Loucy (cell line): Measurements from ENCODE around the gene CRYZ.

Source experiments
- EZH2phosphoT487 ChIP-seq: fragments of 200-600 bp; IDR thresholded peaks from 2 replicates; pipeline ENCODE4 v1.6.1; 2018; ENCODE audit warnings: antibody characterized with exemption, mild to moderate bottlenecking, moderate library complexity, borderline replicate concordance
- TF ChIP-seq, protein P1 (sequence below): fragments of 200-600 bp; sonication (generic); conservative IDR thresholded peaks from 2 replicates; pipeline ENCODE4 v1.5.1; 2014; ENCODE audit warnings: mild to moderate bottlenecking, antibody characterized with exemption, low read length

- TF ChIP-seq, protein P1, sequence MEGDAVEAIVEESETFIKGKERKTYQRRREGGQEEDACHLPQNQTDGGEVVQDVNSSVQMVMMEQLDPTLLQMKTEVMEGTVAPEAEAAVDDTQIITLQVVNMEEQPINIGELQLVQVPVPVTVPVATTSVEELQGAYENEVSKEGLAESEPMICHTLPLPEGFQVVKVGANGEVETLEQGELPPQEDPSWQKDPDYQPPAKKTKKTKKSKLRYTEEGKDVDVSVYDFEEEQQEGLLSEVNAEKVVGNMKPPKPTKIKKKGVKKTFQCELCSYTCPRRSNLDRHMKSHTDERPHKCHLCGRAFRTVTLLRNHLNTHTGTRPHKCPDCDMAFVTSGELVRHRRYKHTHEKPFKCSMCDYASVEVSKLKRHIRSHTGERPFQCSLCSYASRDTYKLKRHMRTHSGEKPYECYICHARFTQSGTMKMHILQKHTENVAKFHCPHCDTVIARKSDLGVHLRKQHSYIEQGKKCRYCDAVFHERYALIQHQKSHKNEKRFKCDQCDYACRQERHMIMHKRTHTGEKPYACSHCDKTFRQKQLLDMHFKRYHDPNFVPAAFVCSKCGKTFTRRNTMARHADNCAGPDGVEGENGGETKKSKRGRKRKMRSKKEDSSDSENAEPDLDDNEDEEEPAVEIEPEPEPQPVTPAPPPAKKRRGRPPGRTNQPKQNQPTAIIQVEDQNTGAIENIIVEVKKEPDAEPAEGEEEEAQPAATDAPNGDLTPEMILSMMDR = no peak
- no peak for TF ChIP-seq EZH2phosphoT487
Observed at GRCh38 chr1:74737333-74737732, 4.5 kb upstream of the CRYZ start.
